Transverse colon (tissue), 4 donors: ENCODE results near the gene PTPRF.

Experiments used
- CTCF ChIP-seq, 5 experiments: fragments of 200-600 bp in 3 of 5; fragments of 450-650 bp in 2 of 5; sonication (generic) in 3 of 5; IDR thresholded peaks; 1 replicate in 2 of 5; 2 replicates in 3 of 5; pipeline ENCODE4 v1.5.1; 2016 to 2017; ENCODE audit warnings: antibody characterized with exemption in 5 of 5, inconsistent platforms in 3 of 5, mild to moderate bottlenecking in 2 of 5, moderate library complexity in 1 of 5
- EP300 ChIP-seq: sonication (generic); formaldehyde crosslinking; IDR thresholded peaks from one replicate; pipeline ENCODE4 v1.6.1; 2017; ENCODE audit warnings: antibody characterized with exemption, low read depth
- POLR2A ChIP-seq: fragments of 450-650 bp; IDR thresholded peaks from one replicate; pipeline ENCODE4 v1.6.1; 2016; ENCODE audit warnings: antibody characterized with exemption, mild to moderate bottlenecking, moderate library complexity
- POLR2AphosphoS5 ChIP-seq, 3 donors: sonication (generic); formaldehyde crosslinking; IDR thresholded peaks; one replicate each; pipeline ENCODE4 v1.6.1; 2016; ENCODE audit warnings: antibody characterized with exemption in 3 of 3

GRCh38 chr1:43495204-43495603 lies 35.5 kb upstream of the PTPRF start:
- no peak for TF ChIP-seq CTCF (IDR thresholded peaks at IDR 0.05)
- TF ChIP-seq POLR2AphosphoS5 (IDR thresholded peaks at IDR 0.05) = no peak
- TF ChIP-seq POLR2A = no peak
- no peak for TF ChIP-seq EP300
